ENCODE measurements around the gene BCAS4.

The BCAS4 gene

GRCh38 chr20:50823319-50823718 lies 28.5 kb downstream of the BCAS4 start:
- Histone ChIP-seq H3K4me3 (no peak overlapping the region), H3K9me3 (no peaks in the 10 kb centered on the region), H3K27me3 (no peaks in the 10 kb centered on the region), H3K27ac (peak overlapping the region; percentile 75 to 76), H3K36me3 (no peaks in the 10 kb centered on the region), H3K4me1 (peaks cover 0 to 37% (median 18%) of the 10 kb centered on the region in 4 donors)
- intact Hi-C loops (cut with DNase I; ENCODE audit: low total_unique reads), result no loop called here
- TF ChIP-seq CTCF (IDR thresholded peaks at IDR 0.05), result no peak
- DNase-seq, result no peak

GRCh38 chr20:50824137-50824536 lies 29.3 kb downstream of the BCAS4 start:
- DNase-seq, result peak; percentile 84 to 96
- Histone ChIP-seq H3K36me3 (no peaks in the 10 kb centered on the region), H3K27me3 (no peaks in the 10 kb centered on the region), H3K9me3 (no peaks in the 10 kb centered on the region), H3K27ac (peak overlapping the region; percentile 75 to 76), H3K4me1 (peaks cover 0 to 31% (median 15%) of the 10 kb centered on the region in 4 donors), H3K4me3 (no peak overlapping the region)
- intact Hi-C loops (cut with DNase I; ENCODE audit: low total_unique reads), result no loop called here
- TF ChIP-seq CTCF (IDR thresholded peaks at IDR 0.05), result no peak

GRCh38 chr20:50826121-50826520 lies 31.3 kb downstream of the BCAS4 start:
- intact Hi-C loops (cut with DNase I; ENCODE audit: low total_unique reads), result no loop called here

GRCh38 chr20:50828363-50829136 lies 33.7 kb downstream of the BCAS4 start:
- Histone ChIP-seq H3K9me3 (no peaks in the 10 kb centered on the region), H3K4me3 (no peak overlapping the region), H3K36me3 (peaks cover 0 to 15% (median 0%) of the 10 kb centered on the region in 3 donors), H3K27ac (no peak overlapping the region), H3K27me3 (no peaks in the 10 kb centered on the region), H3K4me1 (peaks cover 0 to 27% (median 14%) of the 10 kb centered on the region in 4 donors)
- TF ChIP-seq CTCF (IDR thresholded peaks at IDR 0.05), result no peak
- no peak for DNase-seq
- intact Hi-C loops (cut with DNase I; ENCODE audit: low total_unique reads), result no loop called here

More at GRCh38 chr20:50826121-50826520, 31.3 kb downstream of the BCAS4 start:
- no peak for DNase-seq
- Histone ChIP-seq H3K4me1 (peaks cover 0 to 31% (median 15%) of the 10 kb centered on the region in 4 donors), H3K36me3 (peaks cover 0 to 6% (median 0%) of the 10 kb centered on the region in 3 donors), H3K9me3 (no peaks in the 10 kb centered on the region), H3K4me3 (no peak overlapping the region), H3K27ac (peak overlapping the region; percentile 75 to 76), H3K27me3 (no peaks in the 10 kb centered on the region)
- no peak for TF ChIP-seq CTCF (IDR thresholded peaks at IDR 0.05)

GRCh38 chr20:50831622-50832021 lies 36.8 kb downstream of the BCAS4 start:
- H3K27me3 ChIP-seq, result no peaks in the 10 kb centered on the region
- intact Hi-C loops (cut with DNase I; ENCODE audit: low total_unique reads), result no loop called here
- H3K36me3 ChIP-seq, result peaks cover 0 to 15% (median 0%) of the 10 kb centered on the region in 3 donors
- H3K27ac ChIP-seq, result no peak overlapping the region
- DNase-seq, result no peak
- TF ChIP-seq CTCF (IDR thresholded peaks at IDR 0.05), result no peak
- H3K9me3 ChIP-seq, result no peaks in the 10 kb centered on the region
- peaks cover 0 to 3% (median under 1%) of the 10 kb centered on the region in 4 donors for H3K4me1 ChIP-seq
- H3K4me3 ChIP-seq, result no peak overlapping the region
